GM21825 (cell line): Measurements from ENCODE around the gene ZNF32.

Source experiments
- ATAC-seq: cut with Tn5 transposase; IDR thresholded peaks from one replicate; pipeline ENCODE4 v1.9.1; 2021; ENCODE audit warnings: mild to moderate bottlenecking, moderate library complexity; ENCODE audit not compliant: unreplicated experiment

ZNF32 gene

DNA sequence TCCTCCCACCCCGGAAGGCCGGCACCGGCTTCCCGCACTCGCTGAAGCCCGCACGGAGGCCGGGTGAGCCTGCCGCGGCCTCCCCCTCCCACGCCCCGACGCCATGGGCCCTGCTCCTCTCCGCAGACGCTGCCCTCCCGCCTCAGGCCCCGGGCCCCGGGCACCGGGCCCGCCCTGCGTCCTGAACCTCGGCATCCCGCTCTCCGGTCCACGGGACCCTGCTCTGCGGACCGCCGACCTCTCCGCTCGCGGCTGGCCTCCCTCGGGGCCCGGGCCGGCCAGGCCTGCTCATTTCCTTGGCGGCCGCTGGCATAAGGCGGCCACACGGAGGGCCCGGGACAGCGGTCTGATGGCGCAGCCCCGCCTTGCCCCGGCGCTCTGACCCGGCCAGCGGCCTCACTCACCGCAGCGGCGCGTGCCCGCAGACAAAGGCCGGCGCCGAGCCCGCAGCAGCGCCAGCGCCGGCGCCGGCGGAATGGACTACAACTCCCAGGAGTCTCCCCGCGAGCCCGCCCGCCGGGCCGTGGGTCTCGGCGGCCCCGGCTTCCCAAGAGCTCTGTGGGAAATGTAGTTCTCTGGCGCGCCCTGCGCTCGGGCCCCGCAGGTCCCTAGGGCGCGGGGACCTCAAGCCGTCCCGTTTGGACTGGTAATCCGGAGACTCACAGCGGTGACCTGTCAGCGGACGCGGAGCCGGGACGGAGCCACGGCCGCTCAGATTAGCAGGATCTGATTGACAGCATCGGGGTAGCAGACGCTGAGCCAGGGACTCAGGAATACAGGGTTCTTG lies at the start of gene ZNF32:
ZNF32 (minus strand) TSS at position 484 of the 787 bp plus-strand sequence. CDS start 2,748 bp downstream, outside the sequence.
- ATAC-seq: peak; percentile 100

- no peak for ATAC-seq
Measured at GRCh38 chr10:43698156-43698555, 49.5 kb upstream of the ZNF32 start.

GRCh38 chr10:43696909-43697483 lies 48.3 kb upstream of the ZNF32 start:
- no peak for ATAC-seq

- ATAC-seq: no peak
Measured at GRCh38 chr10:43695730-43696129, 47.0 kb upstream of the ZNF32 start.

DNA sequence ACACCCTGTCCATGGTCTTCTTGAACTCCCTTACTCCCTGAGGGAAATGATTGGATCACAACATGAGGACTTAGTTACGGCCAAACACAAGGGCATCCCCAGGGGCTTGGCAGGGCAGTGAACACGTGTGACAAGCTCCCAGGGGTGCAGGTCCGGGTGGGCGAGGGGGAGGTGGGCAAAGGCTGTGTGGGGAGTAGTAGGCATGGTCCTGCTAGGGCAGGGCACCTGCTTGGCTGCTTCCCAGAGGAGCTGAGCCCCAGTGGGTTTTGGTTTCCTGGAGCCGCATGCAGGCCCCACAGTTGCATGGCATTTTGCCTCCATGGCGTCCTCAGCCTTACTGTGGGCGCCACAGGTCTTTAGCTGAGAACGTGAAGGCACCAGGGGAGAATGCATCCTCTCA lies 46.6 kb upstream of the ZNF32 start:
- ATAC-seq: no peak

GRCh38 chr10:43694526-43694925 lies 45.8 kb upstream of the ZNF32 start:
- ATAC-seq: no peak

DNA sequence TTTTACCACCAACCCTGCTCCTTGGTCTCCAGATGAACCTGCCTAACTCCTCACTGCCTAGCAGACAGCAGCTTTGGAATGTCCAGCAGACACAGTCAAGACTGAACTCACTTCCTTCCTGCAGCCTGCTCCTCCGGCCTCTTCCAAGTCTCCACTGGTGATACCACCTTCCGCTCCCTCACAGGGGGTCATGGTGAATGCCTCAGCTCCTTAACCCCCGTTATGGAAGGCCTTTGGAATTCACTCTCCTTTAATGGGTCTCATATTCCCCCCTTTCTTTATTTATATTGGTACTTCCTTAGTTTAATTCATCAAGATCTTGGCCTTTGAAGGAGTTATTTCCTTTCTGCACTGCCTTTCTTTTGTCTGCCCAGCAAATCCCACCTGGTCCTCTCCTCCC lies 44.9 kb upstream of the ZNF32 start:
- no peak for ATAC-seq

- ATAC-seq: no peak
Measured at GRCh38 chr10:43692051-43692825, 43.6 kb upstream of the ZNF32 start.

- no peak for ATAC-seq
Measured at GRCh38 chr10:43691485-43691884, 42.8 kb upstream of the ZNF32 start.

GRCh38 chr10:43689955-43690771 lies 41.5 kb upstream of the ZNF32 start:
- ATAC-seq: peak; percentile 98

GRCh38 chr10:43689618-43689954 lies 40.9 kb upstream of the ZNF32 start:
- peak; percentile 30 for ATAC-seq

DNA sequence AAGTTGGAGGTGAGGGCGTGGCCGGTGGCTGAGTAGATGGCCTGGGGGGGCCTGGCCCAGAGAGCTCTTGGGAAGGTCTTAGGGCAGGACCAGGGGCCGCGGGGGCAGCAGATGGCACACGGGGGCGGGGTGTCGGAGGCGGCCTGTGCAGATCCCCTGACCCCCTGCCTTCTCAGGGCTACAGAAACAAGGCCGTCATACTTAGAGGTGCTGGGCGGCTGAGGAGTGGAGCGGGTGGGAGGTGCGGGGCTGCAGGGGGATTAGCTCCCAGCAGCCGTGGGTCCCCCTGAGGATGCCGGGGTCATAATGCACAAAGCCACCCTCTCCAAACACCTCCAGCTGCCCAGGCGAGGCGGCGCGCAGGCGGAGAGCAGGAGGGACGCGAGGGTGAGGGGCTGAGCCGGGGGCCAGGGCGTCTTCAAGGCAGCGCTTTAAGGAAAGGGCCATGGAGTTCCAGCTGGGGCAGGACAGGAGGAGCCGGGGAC lies 40.4 kb upstream of the ZNF32 start:
- no peak for ATAC-seq

GRCh38 chr10:43688348-43688892 lies 39.7 kb upstream of the ZNF32 start:
- no peak for ATAC-seq

GRCh38 chr10:43687373-43687772 lies 38.7 kb upstream of the ZNF32 start:
- ATAC-seq: no peak

- no peak for ATAC-seq
Measured at GRCh38 chr10:43686414-43686813, 37.7 kb upstream of the ZNF32 start.

GRCh38 chr10:43685744-43686143 lies 37.1 kb upstream of the ZNF32 start:
- ATAC-seq: no peak

DNA sequence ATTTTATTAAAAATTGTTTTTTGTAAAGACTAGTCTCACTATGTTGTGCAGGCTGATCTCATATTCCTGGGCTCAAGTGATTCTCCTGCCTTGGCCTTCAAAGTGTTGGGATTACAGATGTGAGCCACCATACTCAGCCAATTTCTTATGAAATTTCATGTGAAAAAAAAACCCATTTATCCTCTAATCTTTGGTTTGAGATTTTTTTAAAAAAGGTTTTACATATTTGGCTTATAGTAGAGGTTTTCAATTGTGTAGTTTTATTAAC lies 35.5 kb upstream of the ZNF32 start:
- no peak for ATAC-seq

GRCh38 chr10:43683451-43684291 lies 35.0 kb upstream of the ZNF32 start:
- no peak for ATAC-seq

- ATAC-seq: no peak
Measured at GRCh38 chr10:43682956-43683355, 34.3 kb upstream of the ZNF32 start.

DNA sequence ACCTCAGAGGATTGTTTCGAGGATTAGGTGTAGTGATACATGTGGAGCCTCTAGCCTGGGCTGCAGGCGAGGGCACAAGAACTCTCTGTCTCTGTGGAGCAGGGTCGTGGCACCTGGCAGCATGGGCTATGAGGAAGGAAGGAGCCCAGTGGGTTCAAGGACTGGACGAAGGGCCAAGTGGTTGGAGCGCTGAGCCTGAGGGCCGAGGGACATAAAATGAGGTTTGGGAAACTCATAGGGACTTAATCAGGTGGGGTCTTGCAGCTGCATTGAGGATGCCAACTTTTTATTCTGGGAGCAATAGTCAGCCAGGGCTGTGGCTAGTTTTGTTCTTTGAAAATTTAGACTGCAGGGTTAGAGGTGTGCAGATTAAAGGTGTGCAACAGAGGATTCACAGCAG lies 33.0 kb upstream of the ZNF32 start:
- no peak for ATAC-seq
